DMS 273 (cell line): ENCODE results near the gene ATP10A.
"Not testable (repeated sequence)": the region's sequence is repeated elsewhere in the genome, so short reads cannot be mapped to it uniquely, and the experiment has no call there.

ENCODE experiments used
- DNase-seq: peaks from one replicate; lab custom pipeline; 2025; ENCODE audit not compliant: unreplicated experiment; lab: John Stamatoyannopoulos, UW

ATP10A gene

GRCh38 chr15:25883463-25884259 lies 20.5 kb upstream of the ATP10A start:
- no peak for DNase-seq

DNA sequence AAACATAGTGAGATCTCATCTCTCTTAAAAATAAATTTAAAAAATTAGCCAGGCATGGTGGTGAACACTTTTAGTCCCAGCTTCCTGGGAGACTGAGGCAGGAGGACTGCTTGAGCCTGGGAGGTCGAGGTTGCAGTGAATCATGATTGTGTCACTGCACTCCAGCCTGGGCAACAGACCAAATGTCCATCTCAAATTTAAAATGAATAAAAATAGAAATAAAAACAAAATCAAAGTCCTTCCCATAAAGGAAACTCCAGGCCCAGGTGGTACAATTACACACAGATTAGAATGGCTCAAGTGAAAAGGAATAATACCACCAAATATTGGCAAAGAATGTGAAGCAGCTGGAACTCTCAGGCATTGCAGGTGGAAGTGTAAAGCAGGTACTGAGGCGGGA lies 19.3 kb upstream of the ATP10A start:
- DNase-seq, result no peak

GRCh38 chr15:25880877-25881276 lies 17.8 kb upstream of the ATP10A start:
- not testable (repeated sequence) for DNase-seq

DNA sequence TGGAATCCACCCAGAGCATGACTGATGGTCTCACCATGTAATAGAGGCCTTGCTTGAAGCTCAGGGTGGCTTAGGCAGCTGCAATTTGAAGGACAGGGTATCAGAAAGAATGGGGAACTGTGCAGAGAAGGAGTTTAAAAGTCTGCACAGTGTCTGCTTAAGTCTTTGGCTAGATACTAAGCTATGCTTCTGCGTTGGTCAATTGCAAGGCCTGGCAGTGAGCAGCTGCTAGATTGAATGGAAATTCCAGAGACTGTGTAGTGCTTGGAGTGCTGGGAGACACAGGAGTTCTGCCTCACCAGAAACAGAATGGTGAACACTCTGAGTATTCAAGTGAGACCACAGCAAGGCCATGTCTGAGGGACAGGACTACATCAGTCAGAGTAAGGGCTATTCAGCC lies 17.3 kb upstream of the ATP10A start:
- DNase-seq, result no peak

GRCh38 chr15:25879438-25879837 lies 16.3 kb upstream of the ATP10A start:
- no peak for DNase-seq

GRCh38 chr15:25877681-25878080 lies 14.6 kb upstream of the ATP10A start:
- DNase-seq, result no peak

GRCh38 chr15:25876231-25877140 lies 13.4 kb upstream of the ATP10A start:
- DNase-seq, result no peak

- DNase-seq, result no peak
These were observed 12.4 kb upstream of the ATP10A start for GRCh38 chr15:25875566-25875965.

DNA sequence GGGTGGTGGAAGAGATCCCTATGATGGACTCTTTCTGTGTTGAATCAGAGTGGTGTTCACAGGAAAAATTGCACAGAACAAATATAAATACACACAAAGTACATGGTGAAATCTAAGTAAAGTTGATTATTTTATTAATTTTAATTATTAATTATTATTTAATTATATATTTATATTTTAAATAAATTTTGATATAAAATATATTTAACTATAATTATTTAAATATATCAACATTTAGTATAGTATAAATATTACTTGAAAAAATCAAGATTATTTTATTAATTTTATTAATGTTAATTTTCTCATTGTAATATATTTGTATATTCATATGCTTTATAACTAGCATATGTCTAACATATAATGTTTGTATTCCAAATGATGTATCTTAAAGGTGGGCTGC lies 11.3 kb upstream of the ATP10A start:
- DNase-seq, result no peak

GRCh38 chr15:25871403-25871802 lies 8.3 kb upstream of the ATP10A start:
- no peak for DNase-seq

GRCh38 chr15:25870938-25871337 lies 7.8 kb upstream of the ATP10A start:
- DNase-seq, result no peak

DNA sequence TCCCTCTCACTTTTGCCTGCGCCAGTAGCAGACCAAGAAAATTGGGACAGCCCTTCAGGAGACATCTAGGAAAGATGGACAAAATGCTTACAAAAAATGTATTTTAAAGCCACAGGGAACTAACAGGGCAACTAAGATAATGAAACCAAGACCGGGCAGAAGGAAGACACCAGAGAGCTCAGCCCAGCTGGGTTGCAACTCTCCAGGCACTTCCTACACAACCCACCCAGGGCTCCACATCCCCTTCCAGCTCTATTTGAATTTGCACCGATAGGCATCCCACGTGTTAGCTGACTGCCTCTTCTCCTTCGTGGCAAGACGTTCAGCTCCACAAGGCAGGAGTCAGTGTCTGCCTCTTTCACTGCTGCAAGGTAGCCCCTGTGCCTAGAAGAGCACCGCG lies 6.6 kb upstream of the ATP10A start:
- DNase-seq, result no peak

DNA sequence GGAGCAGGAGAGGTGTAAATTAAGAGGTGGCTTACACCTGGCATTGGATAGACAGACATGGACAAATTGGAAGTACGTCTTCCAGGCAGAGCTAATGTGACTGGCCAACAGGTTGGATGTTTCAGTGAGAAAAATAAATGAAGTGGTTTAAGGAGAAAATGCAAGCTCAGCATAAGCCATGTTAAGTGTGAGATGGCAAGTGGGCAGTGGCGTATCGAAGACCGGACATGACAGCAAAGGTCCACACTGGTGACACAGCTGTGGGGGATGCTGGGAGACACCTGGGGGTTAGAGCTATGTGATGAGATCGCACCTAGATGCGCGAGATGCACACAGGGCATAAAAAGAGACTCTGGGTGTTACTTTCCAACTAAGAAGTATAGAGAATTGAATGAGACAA lies 3.7 kb upstream of the ATP10A start:
- no peak for DNase-seq

DNA sequence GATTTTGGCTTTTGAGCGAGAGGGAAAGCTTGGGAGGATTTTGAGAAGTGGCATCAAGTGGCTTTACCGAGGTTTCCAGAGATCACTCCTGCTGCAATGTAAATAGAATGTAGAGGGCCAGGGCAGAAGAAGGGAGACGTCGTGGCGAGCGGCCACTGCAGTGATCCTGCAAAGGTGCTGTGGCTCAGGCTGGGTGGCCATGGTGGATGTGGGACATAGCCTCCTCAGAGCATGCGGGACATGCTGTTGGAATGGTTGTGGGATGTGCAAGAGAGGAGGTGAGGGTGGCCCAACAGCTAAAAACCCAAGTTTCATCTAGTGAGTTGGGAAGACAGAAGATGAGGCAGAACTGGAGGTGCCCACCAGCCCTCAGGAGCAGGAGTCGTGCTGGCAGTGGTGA lies 3.1 kb upstream of the ATP10A start:
- DNase-seq, result no peak

DNA sequence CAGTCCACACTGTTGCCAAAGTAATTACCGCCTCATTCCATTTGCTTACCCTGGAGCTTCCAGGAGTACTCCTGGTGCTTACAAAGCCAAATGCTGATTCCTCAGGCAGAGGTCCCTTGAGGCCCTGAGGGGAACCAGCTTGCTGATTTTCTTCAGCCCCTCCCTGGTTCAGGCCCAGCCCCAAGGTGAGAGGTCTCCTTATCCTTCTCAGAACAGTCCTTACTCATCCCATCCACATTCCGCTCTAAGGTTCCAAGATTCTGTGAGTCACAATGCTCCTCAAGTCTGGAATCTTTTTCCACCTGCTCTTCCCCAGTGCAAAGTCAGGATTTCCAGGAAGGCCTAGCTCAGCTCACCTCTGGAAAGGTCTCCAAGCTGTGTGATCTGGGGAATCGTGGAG lies 1.8 kb upstream of the ATP10A start:
- no peak for DNase-seq

- DNase-seq, result no peak
These were observed 947 bp upstream of the ATP10A start for GRCh38 chr15:25863968-25864580.

GRCh38 chr15:25862472-25863110 lies 536 bp downstream of the ATP10A start:
- DNase-seq, result peak; percentile 47

DNA sequence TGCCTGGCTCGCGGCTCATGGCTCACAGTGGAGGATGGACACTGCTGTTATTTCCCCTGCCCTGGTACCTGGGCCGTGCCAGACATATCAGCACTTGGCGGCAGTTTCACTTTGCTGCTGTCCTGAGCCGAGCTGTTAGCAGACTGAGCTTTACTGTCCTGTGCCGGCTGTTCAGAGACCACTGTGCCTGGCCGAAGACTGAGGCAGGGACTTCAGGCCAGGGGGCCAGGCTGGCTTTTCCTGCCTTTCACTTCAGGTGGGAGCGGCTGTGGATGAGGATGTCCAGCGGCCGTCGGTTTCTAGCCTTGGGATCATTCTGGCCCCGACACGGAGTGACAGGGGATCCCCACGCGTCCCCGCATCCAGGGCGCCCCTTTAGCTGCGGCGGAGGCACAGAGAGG lies 1.1 kb downstream of the ATP10A start:
- DNase-seq, result no peak

DNA sequence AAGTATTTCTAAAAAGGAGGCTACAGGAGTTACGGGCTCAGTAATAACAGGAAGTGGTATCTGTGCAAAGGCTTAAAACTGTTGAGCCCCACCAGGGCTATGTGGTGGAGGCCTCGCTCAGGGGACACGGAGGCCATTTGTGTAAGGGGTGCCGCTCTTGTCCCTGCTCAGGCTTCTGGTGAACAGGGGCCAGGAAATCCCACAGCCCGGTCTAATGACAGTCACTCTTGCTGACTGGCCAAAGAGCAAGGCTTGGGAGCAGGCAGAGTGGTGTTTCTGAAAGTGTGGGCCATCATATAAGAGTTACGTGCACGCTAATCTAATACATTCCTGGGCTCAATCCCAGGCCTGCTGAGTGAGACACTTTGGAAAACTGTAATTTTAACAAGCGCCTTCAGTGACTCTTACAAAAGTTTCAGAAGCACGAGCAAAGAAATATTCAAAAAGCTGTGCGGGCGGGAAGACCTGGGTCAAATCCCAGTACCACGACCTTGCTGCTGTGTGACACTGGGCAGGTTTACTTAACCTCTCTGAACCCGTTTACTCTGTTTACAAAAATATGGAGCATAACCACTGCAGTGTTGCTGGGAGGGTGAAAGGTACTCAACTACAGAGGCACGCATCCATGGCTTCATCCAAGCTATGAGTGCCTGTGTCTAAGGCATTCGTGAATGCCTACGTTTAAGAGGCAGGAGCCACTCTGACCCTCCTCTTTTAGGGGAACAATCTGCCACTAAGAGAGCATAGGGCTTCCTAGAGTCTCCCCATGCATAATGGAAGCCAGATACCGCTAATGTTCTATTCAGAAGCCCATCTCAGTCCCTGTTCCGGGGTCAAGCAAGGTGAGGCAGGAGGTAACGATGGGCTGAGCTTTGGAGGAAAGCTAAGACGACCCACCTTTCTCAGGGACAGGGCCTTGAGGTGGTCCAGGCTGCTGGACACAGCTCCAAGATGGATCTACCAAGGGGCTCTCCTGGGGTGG lies 2.0 kb downstream of the ATP10A start:
- no peak for DNase-seq
